Raji (cell line): ENCODE results near the gene CFAP46.

Experiments used
- POLR2A ChIP-seq: IDR thresholded peaks from 2 replicates; pipeline ENCODE4 v1.6.1; 2011; ENCODE audit warnings: low read depth, low read length, control low read depth; ENCODE audit not compliant: insufficient read depth

Gene CFAP46

DNA sequence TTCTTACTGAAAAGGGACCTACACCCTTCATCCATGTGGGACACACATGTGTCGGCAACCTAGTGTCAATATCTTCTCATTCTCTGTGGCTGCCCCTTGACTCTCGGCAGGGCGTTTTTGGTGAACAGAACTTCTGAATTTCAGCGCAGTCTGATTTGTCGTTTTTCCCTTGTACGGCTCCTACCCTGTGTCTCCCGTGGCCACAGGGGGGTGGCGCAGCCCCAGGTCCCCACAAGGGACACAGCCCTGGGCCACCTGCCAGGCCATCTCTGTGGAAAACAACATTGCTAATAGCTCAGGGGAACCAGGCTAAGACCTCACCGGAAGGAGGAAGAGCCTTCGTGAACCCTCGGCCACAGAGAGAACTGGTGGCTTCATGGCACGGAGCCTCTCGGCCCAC, 103.3 kb downstream of the CFAP46 start:
- TF ChIP-seq POLR2A = no peak

DNA sequence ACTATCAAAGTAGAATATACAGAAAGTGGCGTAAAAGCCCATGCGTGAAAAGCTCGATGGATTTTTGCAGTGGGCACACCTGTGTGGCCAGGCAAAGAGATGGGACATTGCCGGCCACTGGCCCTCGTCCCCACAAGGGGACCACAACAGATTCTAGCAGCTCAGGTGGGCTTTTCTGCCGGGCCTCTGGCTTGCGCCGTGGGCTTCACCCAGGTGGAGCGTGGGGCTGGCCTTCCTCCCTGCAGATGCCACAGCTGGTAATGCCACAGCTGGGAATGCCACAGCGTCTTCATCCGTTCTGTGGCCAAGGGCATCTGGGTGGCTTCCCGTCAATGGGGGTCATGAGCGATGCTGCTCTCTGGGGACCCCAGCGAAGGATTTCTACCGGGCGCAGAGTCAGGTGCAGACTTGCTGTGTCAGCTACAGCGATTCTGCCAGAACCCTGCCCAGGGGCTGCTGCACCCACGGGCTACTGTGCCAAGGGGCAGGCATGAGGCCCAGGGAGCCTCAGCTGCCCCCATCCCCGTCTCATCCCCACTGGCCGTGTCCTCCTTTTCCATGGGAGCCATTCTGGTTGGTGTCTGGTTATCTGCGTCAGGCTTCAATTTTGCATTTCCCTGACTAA, 103.9 kb downstream of the CFAP46 start:
- TF ChIP-seq POLR2A = no peak

DNA sequence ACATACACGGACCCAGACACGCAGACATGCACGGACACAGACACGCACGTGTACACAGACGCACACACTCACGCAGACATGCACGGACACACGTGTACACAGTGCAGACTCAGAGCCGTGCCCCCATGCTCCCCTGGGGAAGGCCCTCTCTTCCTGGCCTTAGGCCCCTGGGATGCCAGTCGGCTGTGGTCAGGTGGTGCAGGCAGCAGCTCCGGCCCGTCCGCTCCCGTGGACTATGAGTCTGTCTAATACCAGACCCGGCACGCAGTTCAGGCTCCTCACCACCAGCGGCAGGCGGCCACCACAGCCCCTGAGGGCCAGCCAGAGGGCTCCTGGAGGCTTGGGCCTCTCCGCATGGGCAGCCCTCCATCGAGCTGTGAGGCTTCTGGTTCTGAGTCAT, 104.5 kb downstream of the CFAP46 start:
- TF ChIP-seq POLR2A = no peak

DNA sequence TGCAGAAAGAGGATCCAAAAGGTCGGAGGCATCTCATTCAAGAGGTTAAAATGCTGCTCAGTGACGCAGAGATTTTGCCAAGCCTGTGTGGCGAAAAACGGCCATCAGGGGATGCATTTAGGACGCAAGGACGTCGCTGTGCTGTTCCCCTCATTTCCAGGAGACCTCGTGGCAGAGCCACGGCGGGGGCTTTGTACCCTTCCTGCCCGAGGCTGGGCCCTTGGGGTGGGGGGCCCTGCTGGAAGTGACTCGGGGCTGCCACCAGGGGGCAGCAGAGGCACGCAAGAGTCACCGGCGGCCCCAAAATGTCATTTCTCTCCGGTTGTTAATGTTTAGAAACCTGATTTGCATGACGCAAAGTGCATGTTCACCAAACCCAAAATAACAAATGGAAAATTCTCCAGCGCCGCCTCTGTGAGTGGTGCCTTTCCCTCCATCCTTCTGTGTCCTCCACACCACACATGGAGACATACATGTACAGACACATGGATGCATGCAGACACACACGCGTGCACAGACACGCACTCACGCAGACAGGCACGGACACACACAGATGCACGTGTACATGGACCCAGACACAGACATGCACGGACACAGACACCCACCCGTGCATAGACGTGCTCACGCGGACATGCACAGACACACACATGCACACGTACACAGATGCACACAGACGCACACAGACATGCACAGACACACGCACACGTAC, 105.4 kb downstream of the CFAP46 start:
- no peak for TF ChIP-seq POLR2A

DNA sequence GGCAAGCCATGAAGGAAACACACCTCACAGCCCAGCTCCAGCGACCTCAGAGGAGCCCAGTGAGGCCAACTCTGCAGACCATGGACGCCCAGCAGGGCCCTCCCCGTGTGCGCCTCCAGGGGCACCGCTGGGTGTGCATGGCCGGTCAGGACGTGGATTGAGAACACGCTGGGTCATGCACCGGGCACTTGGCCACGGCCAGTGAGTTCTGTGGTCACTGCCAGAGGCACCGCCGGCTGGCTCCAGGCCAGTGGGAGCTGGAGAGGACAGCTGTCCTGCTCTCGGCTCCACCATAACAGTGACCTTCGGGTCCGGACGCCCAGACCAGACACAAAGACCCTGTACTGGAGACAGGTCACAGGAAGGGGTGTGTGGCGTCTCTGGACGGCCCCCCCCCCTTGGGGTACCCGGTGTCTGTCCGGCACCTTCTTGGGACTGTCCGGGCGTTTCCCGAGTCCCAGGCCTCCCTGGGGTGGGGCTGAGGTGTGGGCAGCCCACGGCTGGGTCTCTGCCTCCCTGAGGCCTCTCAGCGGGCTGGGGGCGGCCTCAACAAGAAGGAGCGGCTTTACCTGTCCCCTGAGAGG, 106.0 kb downstream of the CFAP46 start:
- TF ChIP-seq POLR2A = no peak

DNA sequence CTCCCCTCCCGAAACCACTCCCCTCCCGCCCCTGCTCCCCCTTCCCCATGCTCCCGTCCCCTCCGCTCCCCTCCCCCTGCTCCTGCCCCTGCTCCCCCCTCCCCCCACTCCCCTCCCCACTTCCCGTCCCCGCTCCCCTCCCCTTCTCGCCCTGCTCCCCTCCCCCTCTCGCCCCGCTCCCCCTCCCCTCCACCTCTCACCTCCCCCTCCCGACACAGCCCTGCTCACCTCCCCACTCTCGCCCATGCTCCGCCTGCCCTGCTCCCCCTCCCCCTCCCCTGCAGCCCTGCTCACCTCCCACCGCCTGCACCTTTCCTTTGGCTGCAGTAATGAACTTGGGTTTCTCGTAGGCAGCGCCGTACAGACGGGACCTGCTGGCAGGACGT, 106.5 kb downstream of the CFAP46 start:
- no peak for TF ChIP-seq POLR2A

DNA sequence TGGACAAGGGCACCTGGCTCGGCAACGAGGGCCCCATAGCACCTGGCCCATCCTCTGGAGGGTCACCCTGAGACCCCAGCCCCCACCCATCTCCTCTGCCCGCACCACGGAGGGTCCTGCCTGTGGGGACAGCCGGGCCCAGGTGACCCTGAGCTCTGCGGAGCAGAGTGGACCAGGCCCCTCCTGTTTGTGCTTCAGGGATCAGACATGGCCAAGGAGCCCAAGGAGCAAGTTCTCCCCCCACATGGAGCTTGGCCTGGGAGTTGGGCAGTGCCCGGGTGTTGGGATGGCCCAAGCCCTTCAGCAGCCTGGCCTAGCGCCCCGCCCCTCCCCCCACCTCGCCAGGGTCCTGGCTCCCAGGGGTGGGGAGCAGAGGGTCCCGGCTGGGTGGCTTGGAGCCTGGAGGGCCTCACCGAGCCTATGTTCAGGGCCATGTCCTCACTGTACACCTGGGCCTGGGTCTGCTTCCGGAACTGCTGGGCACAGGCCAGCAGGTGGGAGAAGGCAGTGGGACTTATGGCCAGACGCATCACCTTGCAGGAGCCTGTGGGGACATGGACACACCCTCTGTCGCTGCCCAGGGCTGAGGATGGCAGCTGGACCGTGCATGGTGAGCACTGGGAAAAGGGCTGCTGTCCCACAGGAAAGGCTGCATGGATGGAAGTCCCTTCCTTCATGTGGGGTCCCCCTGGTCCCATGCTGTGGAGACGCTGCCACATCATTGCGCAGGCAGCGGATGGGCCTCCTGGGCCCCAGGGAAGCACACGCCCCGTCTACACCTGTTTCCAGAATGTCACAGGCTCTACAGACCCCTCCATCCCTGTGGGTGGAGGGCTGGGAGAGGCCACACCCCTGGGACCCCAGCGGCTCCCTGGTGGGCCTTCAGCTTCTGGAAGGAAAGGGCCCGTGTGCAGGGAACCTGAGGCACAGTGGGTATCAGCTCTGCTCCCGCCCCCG, 107.2 kb downstream of the CFAP46 start:
- TF ChIP-seq POLR2A = no peak

DNA sequence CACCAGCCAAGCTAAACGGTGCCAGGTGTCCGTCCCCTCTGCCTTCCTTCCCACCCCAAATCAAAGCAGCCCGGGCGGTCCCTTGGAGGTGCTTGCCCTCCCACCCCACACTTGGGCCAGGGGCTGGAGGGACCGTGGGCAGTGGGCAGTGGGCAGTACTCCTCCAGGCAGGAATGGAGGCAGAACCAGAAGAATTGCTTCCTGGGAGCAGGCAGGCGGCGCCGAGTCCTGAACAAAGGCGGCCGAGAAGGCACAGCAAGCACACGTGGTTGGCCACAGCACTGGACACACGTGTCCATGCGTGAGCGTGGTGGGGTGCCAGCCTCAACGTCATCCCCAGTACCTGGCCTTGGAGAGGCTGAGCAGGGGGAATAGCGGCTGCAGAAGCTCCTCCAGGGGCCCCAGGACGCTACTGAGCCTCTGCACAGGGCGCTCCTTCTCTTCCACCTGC, 108.0 kb downstream of the CFAP46 start:
- no peak for TF ChIP-seq POLR2A

DNA sequence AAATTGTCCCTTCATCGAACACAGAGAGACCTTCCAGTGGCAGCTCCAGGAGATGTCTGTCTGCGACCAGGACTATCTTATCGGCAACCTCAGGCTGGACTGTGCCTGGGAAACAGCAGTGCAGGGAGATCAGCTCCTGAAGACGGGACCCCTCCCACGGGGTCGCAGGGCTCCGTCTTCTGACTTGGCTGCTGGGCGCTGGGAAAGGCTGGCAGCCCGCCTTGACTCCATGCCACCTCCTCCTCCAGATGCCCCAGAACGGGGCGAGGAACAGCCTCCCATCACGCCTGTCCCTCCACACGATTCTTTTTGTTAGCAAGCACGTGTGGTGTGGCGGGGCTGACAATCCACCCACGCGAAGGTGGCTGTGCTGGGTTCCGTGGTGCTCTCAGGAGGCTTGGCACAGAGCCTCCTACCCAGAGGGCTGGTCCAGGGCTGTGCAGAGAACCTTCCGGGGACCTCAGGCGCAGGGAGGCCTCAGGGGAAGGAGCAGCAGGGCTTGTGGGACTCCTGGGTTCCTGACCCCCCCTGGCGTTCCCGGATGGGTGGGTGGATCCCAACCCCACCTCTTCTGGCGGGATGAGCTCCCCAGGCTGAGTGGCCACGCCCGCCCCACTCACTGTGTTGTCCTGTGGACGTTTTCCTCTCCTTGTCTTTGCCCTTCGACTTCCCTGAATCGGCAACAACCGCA, 108.8 kb downstream of the CFAP46 start:
- no peak for TF ChIP-seq POLR2A

DNA sequence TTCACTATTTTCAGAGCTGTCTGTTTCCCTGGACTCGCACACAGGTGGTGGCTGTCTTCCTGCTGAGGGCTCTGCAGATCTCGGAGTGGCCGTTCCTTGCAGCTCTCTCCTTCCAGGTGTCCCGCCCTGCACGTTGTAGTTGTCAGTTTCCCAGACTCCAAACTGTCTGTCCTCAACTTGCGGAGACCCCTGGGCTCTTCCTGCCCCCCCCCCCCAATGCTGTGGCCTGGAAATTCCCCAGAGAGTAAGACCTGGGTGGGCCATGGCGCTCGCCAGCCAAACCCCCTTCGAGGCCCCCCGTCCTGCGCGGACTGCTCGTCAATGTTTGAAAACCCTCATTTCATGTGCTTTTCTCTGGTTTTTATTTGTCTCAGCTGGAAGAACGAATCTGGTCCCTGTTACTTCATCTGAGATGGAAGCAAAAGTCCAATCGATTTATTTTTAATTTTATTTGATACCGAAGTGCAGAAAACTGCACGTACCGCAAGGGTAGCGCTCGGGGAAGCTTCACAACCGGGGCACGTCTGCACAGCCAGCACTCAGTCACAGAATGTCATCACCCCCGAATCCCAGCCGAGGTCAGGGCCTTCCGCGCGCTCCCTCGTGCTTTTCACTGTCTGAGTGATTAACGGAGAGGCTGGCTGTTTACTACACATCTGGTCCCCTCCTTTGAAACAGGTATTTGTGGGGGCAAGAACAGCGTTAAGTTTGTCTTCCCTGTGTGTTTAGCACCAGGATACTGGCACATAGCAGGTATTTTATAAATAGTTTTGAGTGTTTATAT, 110.0 kb downstream of the CFAP46 start:
- no peak for TF ChIP-seq POLR2A

DNA sequence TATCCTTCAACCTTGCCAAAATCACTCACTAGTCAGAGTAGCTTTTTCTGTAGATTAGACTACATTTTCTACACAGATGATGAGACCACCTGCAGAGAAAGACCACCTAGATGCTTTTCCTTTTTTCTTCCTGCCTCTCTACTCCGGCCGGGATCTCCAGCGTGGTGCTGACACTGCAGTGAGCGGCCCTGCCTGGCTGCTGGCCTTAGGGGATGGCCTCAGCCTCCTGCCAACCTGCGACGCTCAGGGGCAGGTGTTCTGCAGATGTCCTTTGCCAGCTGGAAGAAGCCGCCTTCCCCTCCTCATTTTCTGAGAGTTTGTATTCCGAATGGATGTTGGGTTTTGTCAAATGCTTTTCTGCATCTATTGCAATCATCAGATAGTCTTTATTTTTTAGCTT, 113.0 kb downstream of the CFAP46 start:
- TF ChIP-seq POLR2A = no peak

DNA sequence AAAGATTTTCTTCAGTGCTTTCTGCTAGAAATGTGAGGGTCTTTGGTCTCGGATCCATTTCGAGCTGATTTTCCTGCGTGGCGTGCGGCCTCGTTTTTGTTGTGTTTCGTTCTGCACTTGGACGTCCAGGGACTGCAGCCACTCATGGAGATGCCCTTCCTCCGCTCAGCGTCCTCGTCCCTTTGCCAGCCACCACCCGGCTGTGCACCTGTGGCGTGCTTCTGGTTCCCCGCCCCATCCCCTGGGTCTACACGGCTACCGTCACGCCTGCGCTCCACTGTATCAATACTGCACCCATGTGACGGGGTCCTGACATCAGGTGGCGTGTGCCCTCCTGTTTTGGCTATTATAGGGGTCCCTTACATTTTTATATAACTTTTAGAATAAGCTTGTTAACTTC, 113.7 kb downstream of the CFAP46 start:
- TF ChIP-seq POLR2A = no peak

DNA sequence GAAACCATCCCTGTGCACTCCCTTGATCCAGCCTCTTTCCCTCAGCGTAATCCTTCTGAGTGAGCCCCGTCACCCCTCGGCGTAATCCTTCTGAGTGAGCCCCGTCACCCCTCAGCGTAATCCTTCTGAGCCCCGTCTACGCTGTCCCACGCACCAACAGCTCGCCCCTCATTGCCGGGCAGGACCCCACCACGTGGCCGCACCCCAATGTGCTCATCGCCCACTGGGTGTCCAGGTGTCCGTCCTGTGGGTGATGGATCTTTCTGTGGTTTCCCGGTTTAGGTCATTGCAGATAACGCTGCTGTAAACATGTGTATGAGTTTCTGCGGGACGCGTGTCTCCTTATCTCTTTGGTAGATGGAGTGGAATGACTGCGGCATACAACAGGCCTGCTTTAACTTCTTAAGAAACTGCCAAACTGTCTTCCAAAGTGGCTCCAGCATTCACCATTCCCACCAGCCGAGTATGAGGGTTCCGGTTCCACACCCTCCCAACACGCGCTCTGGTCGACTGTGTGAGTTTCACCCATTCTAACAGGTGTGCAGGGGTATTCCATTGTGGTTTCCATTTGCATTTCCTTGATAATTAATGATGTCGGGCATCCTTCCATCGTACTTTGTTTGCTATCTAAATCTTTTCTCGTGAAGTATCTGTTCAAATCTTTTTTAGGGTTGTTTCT, 114.4 kb downstream of the CFAP46 start:
- no peak for TF ChIP-seq POLR2A
